Testis (tissue), 3 donors: Measurements from ENCODE around the gene NCAM2. TPM values are rescaled to one million over a fixed set of nuclear protein-coding genes. Genes with fewer than 3 reads are reported as not detected.

Experiments
- DNase-seq: peaks from one replicate; pipeline ENCODE4 v3.0.0-alpha.2; 2019
- H3K27ac ChIP-seq, 2 donors: fragments of 200-600 bp; sonication (generic); one replicate each; pipeline ENCODE4 v1.5.1; 2019
- H3K27me3 ChIP-seq: fragments of 200-600 bp; sonication (generic); one replicate; pipeline ENCODE4 v1.5.1; 2019
- H3K36me3 ChIP-seq: fragments of 200-600 bp; sonication (generic); one replicate; pipeline ENCODE4 v1.5.1; 2017; ENCODE audit warnings: low read depth; ENCODE audit errors: missing control alignments
- H3K4me1 ChIP-seq: fragments of 200-600 bp; sonication (generic); one replicate; pipeline ENCODE4 v1.5.1; 2019
- H3K4me3 ChIP-seq, 2 donors: fragments of 200-600 bp; sonication (generic); one replicate each; pipeline ENCODE4 v1.5.1; 2017 to 2019
- H3K9me3 ChIP-seq: fragments of 200-600 bp; sonication (generic); one replicate; pipeline ENCODE4 v1.5.1; 2017
- POLR2A ChIP-seq: fragments of 450-650 bp; IDR thresholded peaks from one replicate; pipeline ENCODE4 v1.6.1; 2017; ENCODE audit warnings: antibody characterized with exemption, mild to moderate bottlenecking, moderate library complexity
- WGBS, 2 donors: methylation state at CpG; one replicate each; pipeline ENCODE4 v1.1.5; 2018; 5-methylcytosine and 5-hydroxymethylcytosine counted together
- intact Hi-C: fragments of 100-400 bp; cut with DNase I; formaldehyde crosslinking; loops from one replicate; pipeline ENCODE4 v1.15.1; 2023; ENCODE audit warnings: low total_unique reads
- polyA plus RNA-seq: library from polyadenylated mRNA; stranded (reverse); fragments of 350-450 nt; fragmentation: Illumina TruSeq; extraction: RNeasy Lipid Tissue Mini Kit (QIAGEN cat#74804); gene quantifications from one replicate; pipeline ENCODE4 v1.2.3, GENCODE V29; 2014; ENCODE audit warnings: low read depth, low replicate concordance; ENCODE audit not compliant: insufficient read depth
- total RNA-seq, 2 donors: library from RNA; depleted of rRNA; stranded (reverse); fragments of >200 nt; gene quantifications; one replicate each; pipeline ENCODE4 v1.2.3, GENCODE V29; 2016
- TF ChIP-seq, protein P1 (sequence below), 3 experiments: fragments of 450-650 bp in 2 of 3; fragments of 200-600 bp in 1 of 3; sonication (generic) in 1 of 3; IDR thresholded peaks; one replicate each; pipeline ENCODE4 v1.5.1; 2016 to 2019; ENCODE audit warnings: antibody characterized with exemption in 3 of 3, mild to moderate bottlenecking in 2 of 3, moderate library complexity in 1 of 3

NCAM2 gene
- total and polyA plus RNA-seq, 3 donors from 2014 or later = 22.4 to 26.9 (median 26.1) TPM

DNA sequence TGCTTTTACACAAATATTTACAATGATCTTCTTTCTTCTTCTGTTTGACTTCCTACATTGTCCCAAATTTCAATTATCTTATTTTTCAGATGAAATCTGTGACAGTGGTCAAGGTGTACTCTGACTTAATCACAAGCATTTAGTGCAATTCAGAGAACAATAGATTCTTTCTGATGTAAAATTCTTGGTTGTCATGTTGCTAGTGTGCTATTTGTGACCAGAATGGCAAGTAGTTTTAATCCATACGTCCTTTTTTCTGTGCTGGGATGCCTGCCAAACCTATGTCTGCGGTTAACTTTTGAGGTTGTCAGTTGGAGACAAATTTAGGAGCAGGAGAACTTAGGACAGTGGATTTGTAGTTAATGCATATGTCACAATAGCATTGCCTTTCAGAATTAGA is 31.0 kb downstream of the NCAM2 start:
- no peak overlapping the region for H3K4me3 ChIP-seq
- H3K4me1 ChIP-seq = no peaks in the 10 kb centered on the region
- H3K36me3 ChIP-seq = no peaks in the 10 kb centered on the region
- 38 to 66% methylated on average over 2 of the region's 2 CpGs for WGBS, 2 donors
- H3K9me3 ChIP-seq = no peaks in the 10 kb centered on the region
- no peaks in the 10 kb centered on the region for H3K27me3 ChIP-seq
- TF ChIP-seq, protein P1, sequence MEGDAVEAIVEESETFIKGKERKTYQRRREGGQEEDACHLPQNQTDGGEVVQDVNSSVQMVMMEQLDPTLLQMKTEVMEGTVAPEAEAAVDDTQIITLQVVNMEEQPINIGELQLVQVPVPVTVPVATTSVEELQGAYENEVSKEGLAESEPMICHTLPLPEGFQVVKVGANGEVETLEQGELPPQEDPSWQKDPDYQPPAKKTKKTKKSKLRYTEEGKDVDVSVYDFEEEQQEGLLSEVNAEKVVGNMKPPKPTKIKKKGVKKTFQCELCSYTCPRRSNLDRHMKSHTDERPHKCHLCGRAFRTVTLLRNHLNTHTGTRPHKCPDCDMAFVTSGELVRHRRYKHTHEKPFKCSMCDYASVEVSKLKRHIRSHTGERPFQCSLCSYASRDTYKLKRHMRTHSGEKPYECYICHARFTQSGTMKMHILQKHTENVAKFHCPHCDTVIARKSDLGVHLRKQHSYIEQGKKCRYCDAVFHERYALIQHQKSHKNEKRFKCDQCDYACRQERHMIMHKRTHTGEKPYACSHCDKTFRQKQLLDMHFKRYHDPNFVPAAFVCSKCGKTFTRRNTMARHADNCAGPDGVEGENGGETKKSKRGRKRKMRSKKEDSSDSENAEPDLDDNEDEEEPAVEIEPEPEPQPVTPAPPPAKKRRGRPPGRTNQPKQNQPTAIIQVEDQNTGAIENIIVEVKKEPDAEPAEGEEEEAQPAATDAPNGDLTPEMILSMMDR (IDR thresholded peaks at IDR 0.05) = no peak
- TF ChIP-seq POLR2A = no peak
- intact Hi-C loops = no loop called here
- no peak for DNase-seq
- H3K27ac ChIP-seq = no peak overlapping the region

DNA sequence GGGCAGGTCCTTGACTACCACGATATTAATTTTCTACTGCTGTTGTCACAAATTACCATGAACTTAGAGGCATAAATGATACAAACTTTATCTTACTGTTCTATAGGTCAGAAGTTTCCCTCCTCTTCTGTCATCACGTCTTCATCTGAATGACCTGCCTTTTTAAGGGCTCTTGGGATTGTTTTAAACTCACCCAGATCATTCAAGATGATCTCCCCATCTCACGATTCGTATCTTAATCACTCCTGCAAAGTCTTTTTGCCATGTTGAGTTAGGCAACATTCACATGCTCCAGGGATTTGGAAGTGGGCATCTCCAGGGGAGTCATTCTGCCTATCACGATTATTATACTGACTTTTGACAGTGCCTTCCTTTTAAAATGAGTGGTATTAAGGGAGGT is 32.1 kb downstream of the NCAM2 start:
- no peaks in the 10 kb centered on the region for H3K36me3 ChIP-seq
- no peak overlapping the region for H3K4me3 ChIP-seq
- H3K27me3 ChIP-seq = no peaks in the 10 kb centered on the region
- DNase-seq = no peak
- no peak overlapping the region for H3K27ac ChIP-seq
- no peaks in the 10 kb centered on the region for H3K9me3 ChIP-seq
- WGBS, 2 donors = 83 to 87% methylated on average over 5 of the region's 5 CpGs
- TF ChIP-seq, protein P1 (IDR thresholded peaks at IDR 0.05) = no peak
- TF ChIP-seq POLR2A = no peak
- no peaks in the 10 kb centered on the region for H3K4me1 ChIP-seq
- intact Hi-C loops = no loop called here

DNA sequence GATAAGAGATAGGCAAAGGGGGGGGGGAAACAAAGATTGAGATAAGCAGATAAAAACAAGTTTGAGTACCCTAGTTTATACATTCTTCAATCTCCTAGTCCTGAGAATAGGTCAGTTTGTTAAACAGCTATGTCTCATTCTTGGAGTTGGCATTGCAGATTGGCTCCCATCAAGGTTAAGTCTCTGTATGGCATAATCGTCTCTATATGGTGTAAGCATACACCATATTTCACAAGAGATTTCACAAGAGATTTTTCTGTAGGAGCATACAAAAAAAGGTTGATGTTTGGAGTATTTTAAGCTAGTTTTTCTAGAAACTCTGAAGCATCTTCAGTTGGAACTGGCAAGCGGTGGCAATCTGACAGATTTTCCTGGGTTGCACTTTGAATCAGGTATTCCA is 35.8 kb downstream of the NCAM2 start:
- 92 to 94% methylated on average over 2 of the region's 2 CpGs for WGBS, 2 donors
- H3K9me3 ChIP-seq = no peaks in the 10 kb centered on the region
- no peak for DNase-seq

DNA sequence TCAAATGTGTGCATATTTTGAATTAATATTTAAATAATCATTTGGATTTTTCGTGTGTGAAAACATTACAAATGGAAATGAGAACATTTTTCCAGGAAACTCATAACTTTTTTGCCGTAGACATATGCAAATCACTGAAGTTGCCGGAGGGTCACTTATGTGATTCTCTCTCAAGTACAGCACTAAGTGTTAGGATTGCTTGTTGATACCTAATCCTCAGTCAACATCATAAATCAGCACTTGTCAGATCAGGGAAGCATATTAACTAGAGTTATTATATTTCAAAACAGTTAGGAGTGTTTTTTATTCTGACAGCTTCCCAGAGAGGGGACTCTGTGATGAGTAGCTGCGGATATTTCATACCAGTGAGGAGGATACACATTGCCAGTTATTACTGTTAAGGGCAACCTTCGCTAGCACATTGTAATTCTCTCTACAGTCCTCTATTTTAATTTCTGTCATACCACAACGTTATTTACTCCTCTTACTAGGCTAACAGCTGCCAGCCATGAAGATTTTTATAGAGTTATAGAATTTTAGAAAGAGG is 41.5 kb downstream of the NCAM2 start:
- Histone ChIP-seq H3K36me3 (no peaks in the 10 kb centered on the region), H3K27ac (no peak overlapping the region), H3K4me1 (no peaks in the 10 kb centered on the region), H3K27me3 (no peaks in the 10 kb centered on the region), H3K4me3 (no peak overlapping the region), H3K9me3 (no peaks in the 10 kb centered on the region)
- intact Hi-C loops = no loop called here
- 89 to 90% methylated on average over 6 of the region's 6 CpGs for WGBS, 2 donors
- DNase-seq = no peak
- TF ChIP-seq, protein P1 (IDR thresholded peaks at IDR 0.05) = no peak
- TF ChIP-seq POLR2A = no peak

More for the DNA sequence above, 35.8 kb downstream of the NCAM2 start:
- H3K36me3 ChIP-seq = no peaks in the 10 kb centered on the region
- TF ChIP-seq, protein P1 (IDR thresholded peaks at IDR 0.05) = no peak
- no peak for TF ChIP-seq POLR2A
- H3K4me1 ChIP-seq = no peaks in the 10 kb centered on the region
- H3K4me3 ChIP-seq = no peak overlapping the region
- intact Hi-C loops = no loop called here
- no peaks in the 10 kb centered on the region for H3K27me3 ChIP-seq
- no peak overlapping the region for H3K27ac ChIP-seq

DNA sequence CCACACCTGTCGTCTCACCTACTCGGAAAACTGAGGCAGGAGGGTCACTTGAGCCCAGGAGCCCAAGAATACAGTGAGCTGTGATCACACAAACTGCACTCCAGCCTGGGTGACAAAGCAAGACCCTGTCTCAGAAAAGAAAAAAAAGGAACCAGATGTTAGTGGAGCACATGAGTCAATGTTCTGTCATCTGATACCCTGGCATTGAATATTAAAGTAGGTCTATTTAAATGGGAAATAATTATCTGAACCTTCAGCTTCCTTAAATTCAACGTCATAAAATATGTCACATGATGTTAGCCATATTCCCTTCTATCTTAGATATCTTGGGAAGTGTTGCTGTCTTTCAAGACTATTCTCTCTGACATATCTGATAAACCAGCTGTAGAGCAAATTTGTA is 47.3 kb downstream of the NCAM2 start:
- TF ChIP-seq POLR2A = no peak
- TF ChIP-seq, protein P1 (IDR thresholded peaks at IDR 0.05) = no peak

More for the DNA sequence above, 47.3 kb downstream of the NCAM2 start:
- Histone ChIP-seq H3K27ac (no peak overlapping the region), H3K4me1 (no peaks in the 10 kb centered on the region), H3K9me3 (no peaks in the 10 kb centered on the region), H3K27me3 (no peaks in the 10 kb centered on the region), H3K4me3 (no peak overlapping the region), H3K36me3 (no peaks in the 10 kb centered on the region)
- intact Hi-C loops = no loop called here
- DNase-seq = no peak
- 80 to 83% methylated on average over 3 of the region's 3 CpGs for WGBS, 2 donors
